ENCODE measurements around the gene CARMIL1. TPM values are rescaled to one million over a fixed set of nuclear protein-coding genes. Genes with fewer than 3 reads are reported as not detected.

Gene CARMIL1
- total RNA-seq, 4 donors from 2014 or later = 13.9 to 47.6 (median 30.4) TPM

DNA sequence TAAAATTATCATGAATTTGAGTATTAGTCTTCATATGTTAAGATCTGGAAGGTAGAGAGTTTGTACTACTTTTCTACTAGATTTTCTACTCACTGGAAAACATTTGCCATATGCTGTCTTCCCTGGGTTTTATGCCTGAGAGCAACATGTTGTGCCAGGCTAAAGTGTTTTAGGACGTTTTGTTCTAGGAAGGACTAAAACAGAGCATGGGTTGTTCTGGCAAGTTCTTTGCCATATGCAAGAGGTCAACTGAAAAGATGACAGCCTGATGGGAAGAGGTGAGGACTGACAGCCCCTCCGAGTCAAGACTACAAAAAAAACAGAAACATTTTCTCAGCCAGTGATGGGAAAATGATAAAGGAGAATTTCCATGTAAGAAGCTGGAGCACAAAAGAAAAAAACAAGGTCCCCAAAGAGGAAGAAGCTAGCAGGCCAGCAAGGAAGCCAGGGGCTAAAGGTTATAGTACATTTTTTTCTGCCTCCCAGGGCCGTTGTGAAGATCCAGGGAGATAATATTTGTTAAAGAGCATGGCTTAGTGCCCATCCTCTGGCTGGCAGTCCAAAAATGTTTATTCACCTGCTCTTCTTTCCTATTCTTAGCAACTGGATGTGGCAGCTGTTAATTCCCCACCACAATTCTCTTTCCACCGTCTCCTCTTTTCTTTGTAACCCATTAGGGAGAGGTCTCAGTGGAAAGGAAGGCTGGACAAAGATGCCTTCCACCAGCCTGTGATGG, 380.6 kb downstream of the CARMIL1 start:
- TF ChIP-seq CTCF (IDR thresholded peaks at IDR 0.05; ENCODE audit: low read depth) = no peak

DNA sequence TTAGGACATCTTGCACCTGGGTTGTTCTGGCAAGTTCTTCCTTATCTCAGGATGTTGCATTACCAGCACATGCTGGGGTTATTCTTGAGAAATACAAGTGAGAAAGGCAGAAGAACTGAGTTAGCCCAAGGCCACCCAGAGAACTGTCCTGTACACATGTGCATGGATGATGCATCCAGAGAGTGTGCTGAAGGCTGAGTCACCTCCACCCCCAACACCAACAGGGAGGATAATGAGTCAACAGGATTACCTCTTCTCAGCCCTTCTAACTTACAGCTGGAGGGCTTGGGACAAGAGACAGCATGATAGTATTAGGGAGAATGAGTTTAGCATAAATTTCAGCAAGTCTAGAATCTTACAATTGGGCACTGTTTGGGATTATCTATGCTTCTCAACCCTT, 381.3 kb downstream of the CARMIL1 start:
- no peak for TF ChIP-seq CTCF (IDR thresholded peaks at IDR 0.05; ENCODE audit: low read depth)

DNA sequence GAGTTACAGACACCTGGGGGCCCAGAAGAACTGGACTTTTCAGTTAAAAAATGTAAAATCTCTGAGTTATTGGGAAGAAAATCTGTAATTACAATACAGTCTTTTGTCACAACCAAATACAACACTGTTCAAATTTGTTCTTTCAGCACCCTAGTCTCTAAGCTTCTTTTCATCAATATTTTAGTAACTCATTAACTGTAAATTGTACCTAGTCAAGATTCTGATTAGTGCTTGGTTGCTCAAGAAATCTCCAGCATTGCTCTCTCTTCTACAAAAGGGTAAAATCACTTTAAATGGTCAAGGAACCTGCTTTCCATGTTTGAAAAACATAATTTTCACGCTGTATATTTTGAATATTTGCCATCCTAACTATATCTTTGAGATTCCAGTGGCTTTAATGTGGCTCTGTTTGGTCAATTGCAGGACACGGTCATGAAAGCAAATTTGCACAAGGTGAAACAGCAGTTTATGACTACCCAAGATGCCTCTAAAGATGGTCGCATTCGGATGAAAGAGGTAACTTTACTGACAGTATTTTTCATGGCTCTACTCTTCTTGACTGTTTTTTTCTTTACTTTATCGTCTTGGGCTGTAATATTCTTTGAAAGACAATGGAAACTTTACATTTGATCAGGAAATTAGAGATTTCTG, 382.1 kb downstream of the CARMIL1 start:
- no peak for TF ChIP-seq CTCF (IDR thresholded peaks at IDR 0.05; ENCODE audit: low read depth)

DNA sequence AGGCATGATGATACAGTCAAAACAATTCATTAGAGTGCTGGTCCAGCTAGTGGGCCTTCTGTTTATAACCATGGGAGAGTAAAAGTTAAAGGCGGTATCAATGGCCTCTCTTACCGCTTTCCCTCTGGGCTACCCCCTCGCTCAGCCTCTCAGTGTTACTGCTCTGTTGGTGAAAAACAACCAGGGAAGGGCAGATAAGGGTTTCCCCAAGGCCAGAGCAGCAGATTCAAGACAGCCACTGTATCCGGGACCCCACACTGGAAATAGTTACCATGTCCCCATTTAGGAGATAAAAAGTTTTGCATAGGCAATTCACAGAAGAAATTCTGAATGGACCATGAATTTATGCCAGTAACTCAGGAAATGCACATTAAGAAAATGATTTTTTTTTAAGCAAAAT, 386.3 kb downstream of the CARMIL1 start:
- TF ChIP-seq CTCF (IDR thresholded peaks at IDR 0.05; ENCODE audit: low read depth) = no peak

GRCh38 chr6:25669413-25669812, 390.2 kb downstream of the CARMIL1 start:
- TF ChIP-seq CTCF (IDR thresholded peaks at IDR 0.05; ENCODE audit: low read depth) = no peak

Small RNAs within 50 kb of the gene (small RNA-seq; reads per million reads assigned to genes)
- gene RF00019 (0.49 reads per million), gene RNU6-987P (not detected)

Data from subcutaneous adipose tissue (tissue), 4 donors.